ENCODE measurements around the gene RFX4. TPM values are rescaled to one million over a fixed set of nuclear protein-coding genes. Genes with fewer than 3 reads are reported as not detected.

Gene RFX4
- total and polyA plus RNA-seq, 2 of the 13 experiments (the other 11 are each of a cell fraction or from before 2014, with no cell fraction given) = not detected

DNA sequence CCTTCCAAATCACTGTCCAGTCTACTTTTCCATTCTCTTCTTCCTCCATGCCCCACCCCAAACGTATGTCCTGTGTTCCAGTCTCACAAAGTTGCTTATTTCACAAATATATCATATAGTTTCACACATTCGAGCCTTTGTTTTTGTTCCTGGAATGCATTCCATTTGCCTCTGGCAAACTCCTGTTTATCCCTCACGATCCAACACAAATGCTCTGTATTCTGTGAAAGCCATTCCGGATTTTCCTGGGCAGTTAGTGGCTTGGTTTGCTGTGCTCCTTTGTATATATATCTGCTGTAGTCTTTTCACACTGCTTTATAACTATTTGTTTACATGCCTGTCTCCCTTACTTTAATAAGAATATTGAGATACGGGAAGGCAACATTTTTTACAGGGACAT is 200.7 kb downstream of the RFX4 start (continued):
- TF ChIP-seq, protein P1, sequence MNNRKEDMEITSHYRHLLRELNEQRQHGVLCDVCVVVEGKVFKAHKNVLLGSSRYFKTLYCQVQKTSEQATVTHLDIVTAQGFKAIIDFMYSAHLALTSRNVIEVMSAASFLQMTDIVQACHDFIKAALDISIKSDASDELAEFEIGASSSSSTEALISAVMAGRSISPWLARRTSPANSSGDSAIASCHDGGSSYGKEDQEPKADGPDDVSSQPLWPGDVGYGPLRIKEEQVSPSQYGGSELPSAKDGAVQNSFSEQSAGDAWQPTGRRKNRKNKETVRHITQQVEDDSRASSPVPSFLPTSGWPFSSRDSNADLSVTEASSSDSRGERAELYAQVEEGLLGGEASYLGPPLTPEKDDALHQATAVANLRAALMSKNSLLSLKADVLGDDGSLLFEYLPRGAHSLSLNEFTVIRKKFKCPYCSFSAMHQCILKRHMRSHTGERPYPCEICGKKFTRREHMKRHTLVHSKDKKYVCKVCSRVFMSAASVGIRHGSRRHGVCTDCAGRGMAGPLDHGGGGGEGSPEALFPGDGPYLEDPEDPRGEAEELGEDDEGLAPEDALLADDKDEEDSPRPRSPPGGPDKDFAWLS (CRISPR knock-in tag; IDR thresholded peaks at IDR 0.05; ENCODE audit: borderline replicate concordance) = no peak
- TF ChIP-seq ZNF720 (CRISPR knock-in tag; IDR thresholded peaks at IDR 0.05) = no peak
- TF ChIP-seq TGIF2 (CRISPR knock-in tag; IDR thresholded peaks at IDR 0.05) = no peak
- no peak for TF ChIP-seq NR2F2 (IDR thresholded peaks at IDR 0.05; ENCODE audit: borderline replicate concordance, low read depth)
- TF ChIP-seq ZNF263 (CRISPR knock-in tag; IDR thresholded peaks at IDR 0.05) = no peak
- TF ChIP-seq ZMYM2 (CRISPR knock-in tag; IDR thresholded peaks at IDR 0.05) = no peak
- TF ChIP-seq SRF (IDR thresholded peaks at IDR 0.05; ENCODE audit: low read depth, low read length) = no peak
- no peak for TF ChIP-seq ELF3 (CRISPR knock-in tag; IDR thresholded peaks at IDR 0.05)
- no peak for TF ChIP-seq MXD4 (CRISPR knock-in tag; IDR thresholded peaks at IDR 0.05)
- TF ChIP-seq RFXANK (CRISPR knock-in tag; IDR thresholded peaks at IDR 0.05) = no peak

DNA sequence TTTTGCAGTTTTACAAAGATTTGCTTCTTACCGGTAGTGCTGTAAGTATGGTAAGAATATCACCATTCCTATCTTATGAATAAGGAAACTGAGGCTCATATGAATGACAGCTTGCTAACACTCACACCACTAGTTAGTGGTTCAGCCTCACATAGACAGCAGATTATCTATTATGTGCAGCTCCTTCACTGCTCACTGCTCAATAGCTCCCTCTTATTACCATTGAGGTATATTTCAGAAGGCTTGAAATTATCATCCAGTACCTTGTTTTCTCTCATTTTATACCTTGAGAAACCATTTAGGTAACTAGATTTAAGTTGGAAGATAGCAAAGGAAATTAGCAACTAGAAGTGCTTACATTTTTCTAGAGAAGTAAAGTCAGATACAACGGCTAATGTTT is 207.2 kb downstream of the RFX4 start:
- FAIRE-seq (peak; percentile 4), ATAC-seq (no peak), DNase-seq (ENCODE audit: low spot score) (no peak)
- no TSS peak for BruUV-seq (replicated peaks)
- H3K36me3 ChIP-seq (replicated peaks in 1 of 2; ENCODE audit: control insufficient read depth in 1 of 2, insufficient read depth in 2 of 2, low read length in 2 of 2) = peaks cover 5 to 16% of the 10 kb centered on the region in 2 experiments; a peak in 4 of 5 replicates
- H3K9ac ChIP-seq (ENCODE audit: insufficient read depth, low read depth, low read length) = no peak overlapping the region
- intact Hi-C loops (cut with micrococcal nuclease; ENCODE audit: unreplicated experiment) (no loop called here), in situ Hi-C loops (cut with HindIII; ENCODE audit: extremely low pct_ligation_motif_present, low pct_unique_long_range_greater_than_20kb) (no loop called here)
- H3K4me1 ChIP-seq (ENCODE audit: insufficient read depth, low read length) = no peaks in the 10 kb centered on the region
- no peaks in the 10 kb centered on the region for H3K79me2 ChIP-seq (ENCODE audit: insufficient read depth, low read length)
- 85% methylated on average over 2 of the region's 2 CpGs for WGBS (ENCODE audit: low lambda C conversion rate)
- POLR2A ChIA-PET = no interaction called here
- CTCF ChIA-PET (ENCODE audit: low intra/inter-chr PET ratio, low total read pairs) = no interaction called here
- no peaks in the 10 kb centered on the region for H3K27me3 ChIP-seq (ENCODE audit: control insufficient read depth in 1 of 2, insufficient read depth in 2 of 2, low read length in 2 of 2)
- no peaks in the 10 kb centered on the region for H3K9me3 ChIP-seq (ENCODE audit: low read length)
- no peak overlapping the region for H2AFZ ChIP-seq (ENCODE audit: low read length)
- H3K4me2 ChIP-seq (ENCODE audit: low read depth, low read length) = no peak overlapping the region
- no peak overlapping the region for H3K27ac ChIP-seq (ENCODE audit: extremely low read length, insufficient read depth, low read length)
- no peak overlapping the region for H3K4me3 ChIP-seq (replicated peaks in 1 of 3; ENCODE audit: insufficient read depth in 1 of 3, low read depth in 2 of 3, low read length in 3 of 3)
- peak; percentile 33; the same call in 1 of the 2 replicates for TF ChIP-seq STAG1 (CRISPR knock-in tag; IDR thresholded peaks at IDR 0.05)
- TF ChIP-seq, protein P2, sequence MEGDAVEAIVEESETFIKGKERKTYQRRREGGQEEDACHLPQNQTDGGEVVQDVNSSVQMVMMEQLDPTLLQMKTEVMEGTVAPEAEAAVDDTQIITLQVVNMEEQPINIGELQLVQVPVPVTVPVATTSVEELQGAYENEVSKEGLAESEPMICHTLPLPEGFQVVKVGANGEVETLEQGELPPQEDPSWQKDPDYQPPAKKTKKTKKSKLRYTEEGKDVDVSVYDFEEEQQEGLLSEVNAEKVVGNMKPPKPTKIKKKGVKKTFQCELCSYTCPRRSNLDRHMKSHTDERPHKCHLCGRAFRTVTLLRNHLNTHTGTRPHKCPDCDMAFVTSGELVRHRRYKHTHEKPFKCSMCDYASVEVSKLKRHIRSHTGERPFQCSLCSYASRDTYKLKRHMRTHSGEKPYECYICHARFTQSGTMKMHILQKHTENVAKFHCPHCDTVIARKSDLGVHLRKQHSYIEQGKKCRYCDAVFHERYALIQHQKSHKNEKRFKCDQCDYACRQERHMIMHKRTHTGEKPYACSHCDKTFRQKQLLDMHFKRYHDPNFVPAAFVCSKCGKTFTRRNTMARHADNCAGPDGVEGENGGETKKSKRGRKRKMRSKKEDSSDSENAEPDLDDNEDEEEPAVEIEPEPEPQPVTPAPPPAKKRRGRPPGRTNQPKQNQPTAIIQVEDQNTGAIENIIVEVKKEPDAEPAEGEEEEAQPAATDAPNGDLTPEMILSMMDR (CRISPR knock-in tag; IDR thresholded peaks at IDR 0.05) = 0 out of 2 replicates have a peak, but pooled peaks have one; percentile 8
- no peak for TF ChIP-seq ZBTB20 (CRISPR knock-in tag; IDR thresholded peaks at IDR 0.05; ENCODE audit: borderline replicate concordance, low read depth)
- no peaks in the 10 kb centered on the region for H4K20me1 ChIP-seq (ENCODE audit: insufficient read depth, low read length)
